Fibroblast of the conjunctiva (primary cell): ENCODE results near the gene GPR68.
"Not testable (repeated sequence)": the region's sequence is repeated elsewhere in the genome, so short reads cannot be mapped to it uniquely, and the experiment has no call there.

Experiments used
- DNase-seq: peaks from one replicate; pipeline ENCODE4 v3.0.0-alpha.2; 2010; ENCODE audit warnings: low read depth

Gene GPR68

GRCh38 chr14:91252871-91253794 is 8.6 kb upstream of the GPR68 start:
- no peak for DNase-seq

- DNase-seq: no peak
Measured at GRCh38 chr14:91250912-91251311, 6.4 kb upstream of the GPR68 start.

GRCh38 chr14:91249841-91250616 is 5.5 kb upstream of the GPR68 start:
- DNase-seq: no peak

DNA sequence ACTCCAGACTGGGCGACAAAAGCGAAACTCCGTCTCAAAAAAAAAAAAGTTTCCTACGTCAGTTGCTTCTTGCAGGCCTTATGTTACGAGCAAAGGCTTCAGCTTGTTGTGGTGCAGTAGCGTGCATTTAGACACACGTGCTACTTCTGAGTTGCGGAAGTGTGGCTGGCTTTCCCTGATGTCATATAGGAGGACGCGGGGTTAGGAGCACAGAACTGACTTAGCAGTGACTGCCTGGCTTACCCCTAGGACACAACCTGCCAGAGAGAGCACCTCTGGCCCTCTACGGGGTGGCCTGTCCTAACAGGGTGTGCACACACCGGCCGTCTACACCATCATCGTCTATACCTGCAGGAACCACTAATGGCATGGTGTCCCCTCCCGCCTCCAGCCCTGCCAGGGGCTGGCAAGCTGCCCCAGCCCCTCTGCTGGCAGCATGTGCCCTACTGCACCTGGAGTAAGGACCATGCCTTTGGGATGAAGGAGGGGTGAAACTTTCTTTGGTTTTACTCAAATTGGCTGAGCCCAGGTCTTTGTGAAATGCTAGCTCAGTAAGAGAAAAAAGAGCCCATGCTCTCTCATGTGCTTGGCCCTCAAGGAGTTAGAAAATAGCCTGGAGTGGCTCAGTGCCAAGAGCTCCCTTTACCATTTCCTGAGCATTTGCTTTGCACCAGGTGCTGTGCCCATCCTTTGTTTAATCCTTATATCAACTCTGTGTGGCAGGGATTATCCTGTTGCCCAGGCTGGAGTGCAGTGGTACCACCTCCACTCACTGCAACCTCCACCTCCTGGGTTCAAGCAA is 1.7 kb upstream of the GPR68 start:
- DNase-seq: no peak

GRCh38 chr14:91245616-91246015 is 1.1 kb upstream of the GPR68 start:
- not testable (repeated sequence) for DNase-seq

DNA sequence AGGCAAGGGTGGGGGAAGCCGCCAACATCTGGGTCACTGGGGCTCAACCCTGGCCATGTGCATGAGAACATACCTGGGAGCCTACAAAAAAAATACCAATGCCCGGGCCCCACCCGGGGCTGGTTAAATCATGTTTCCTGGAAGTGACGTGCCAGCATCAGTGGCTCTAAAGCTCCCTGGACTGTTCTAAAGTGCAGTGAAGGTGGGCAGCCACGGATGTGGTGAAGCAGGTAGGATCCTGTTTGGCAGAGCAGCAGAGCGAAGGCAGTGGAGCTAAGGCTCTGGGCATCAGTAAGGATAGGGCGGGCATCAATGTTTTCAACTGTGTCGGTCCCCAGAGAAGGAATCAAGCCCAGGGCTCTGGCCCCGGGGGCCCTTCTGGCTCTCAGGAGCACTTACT is 525 bp upstream of the GPR68 start:
- DNase-seq: no peak

DNA sequence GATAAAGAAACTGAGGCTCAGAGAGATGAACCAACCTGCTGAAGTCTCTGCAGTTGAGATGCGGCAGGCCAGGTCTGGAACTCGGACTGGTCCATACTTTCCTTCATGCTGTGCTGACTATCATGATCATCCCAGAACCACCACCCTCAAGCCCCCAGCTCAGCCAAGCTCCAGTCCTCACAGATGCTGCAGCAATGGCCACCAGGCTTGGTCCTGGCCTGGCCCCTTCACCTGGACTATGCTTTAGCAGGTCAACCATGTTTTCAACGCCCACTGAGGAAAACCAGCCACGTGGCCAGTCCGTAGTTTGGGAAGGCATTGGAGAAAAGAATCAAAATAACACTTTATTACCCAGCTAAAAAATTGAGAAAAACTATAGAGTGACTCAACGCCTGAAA is 1.4 kb downstream of the GPR68 start:
- DNase-seq: no peak

- no peak for DNase-seq
Measured at GRCh38 chr14:91242635-91243034, 1.9 kb downstream of the GPR68 start.

- DNase-seq: no peak
Measured at GRCh38 chr14:91241863-91242262, 2.6 kb downstream of the GPR68 start.

DNA sequence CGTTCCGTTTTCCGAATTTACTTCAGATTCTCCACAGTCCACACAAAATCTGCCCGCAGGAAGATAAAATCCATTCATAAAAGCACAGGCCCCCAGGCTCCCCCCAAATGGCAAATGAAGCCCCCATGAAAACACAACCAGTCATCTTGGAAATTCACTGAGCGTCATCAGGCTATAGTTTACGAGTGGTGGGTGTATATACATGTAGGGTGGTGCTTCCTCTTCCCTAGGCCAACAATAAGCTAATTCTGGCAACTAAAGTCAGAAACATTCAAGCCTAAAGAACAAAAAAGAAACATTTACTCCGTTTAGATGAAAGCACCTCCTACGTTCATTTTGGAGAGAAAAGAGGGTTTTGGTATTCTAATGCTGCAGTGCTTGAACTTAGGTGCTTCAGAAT is 5.8 kb downstream of the GPR68 start:
- DNase-seq: no peak

GRCh38 chr14:91238085-91238484 is 6.4 kb downstream of the GPR68 start:
- DNase-seq: no peak

DNA sequence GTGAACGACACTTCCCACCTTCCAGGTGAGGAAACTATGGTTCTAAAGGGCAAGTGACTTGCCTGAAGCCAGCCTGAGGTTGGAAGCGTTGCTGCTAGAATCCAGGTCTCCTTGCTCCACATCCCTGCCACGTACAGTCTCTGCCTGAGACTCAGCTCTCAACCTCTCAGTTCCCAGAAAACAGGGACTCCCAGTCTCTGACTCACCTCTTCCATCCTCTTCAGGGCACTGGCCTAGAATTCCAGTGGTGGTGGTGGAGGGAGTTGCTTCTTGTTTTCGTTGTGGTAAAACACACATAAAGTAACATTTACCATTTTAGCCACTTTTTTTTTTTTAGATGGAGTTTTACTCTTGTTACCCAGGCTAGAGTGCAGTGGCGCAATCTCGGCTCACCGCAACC is 7.3 kb downstream of the GPR68 start:
- DNase-seq: no peak

DNA sequence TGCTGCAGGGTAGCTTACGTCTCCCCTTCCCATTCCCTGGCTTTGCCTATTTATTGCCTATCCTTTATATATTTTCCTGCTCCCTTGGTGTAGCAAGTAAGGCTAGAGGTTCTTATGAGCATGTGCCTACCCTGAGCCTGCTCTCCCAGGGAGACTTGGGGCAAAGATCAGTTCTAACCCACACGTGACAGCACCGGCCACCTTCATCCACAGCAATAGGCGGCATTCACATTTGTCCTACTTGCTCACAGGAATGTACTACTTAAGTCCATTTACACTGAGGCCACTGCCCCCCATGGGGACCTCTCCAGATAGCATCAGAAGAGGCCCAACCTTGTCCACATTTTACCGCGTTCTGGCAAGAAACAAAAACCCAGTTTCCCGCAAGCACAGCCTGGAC is 8.7 kb downstream of the GPR68 start:
- DNase-seq: no peak

DNA sequence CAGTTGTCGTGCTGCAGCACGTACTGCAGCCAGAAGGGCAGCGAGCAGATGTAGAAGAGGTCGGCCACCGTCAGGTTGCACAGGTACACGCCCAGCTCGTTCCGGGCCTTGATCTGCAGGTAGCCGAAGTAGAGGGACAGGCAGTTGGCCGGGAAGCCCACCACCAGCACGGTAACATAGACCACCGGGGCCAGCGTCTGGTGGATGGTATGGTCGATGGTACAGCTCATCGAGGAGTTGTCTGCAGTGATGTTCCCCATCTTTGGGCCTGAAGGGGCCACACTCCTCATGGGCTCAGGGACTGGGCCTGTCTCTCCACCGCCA is 9.8 kb downstream of the GPR68 start:
- DNase-seq: no peak

- DNase-seq: no peak
Measured at GRCh38 chr14:91233936-91234790, 10.3 kb downstream of the GPR68 start.

- DNase-seq: no peak
Measured at GRCh38 chr14:91232603-91233002, 11.9 kb downstream of the GPR68 start.

- no peak for DNase-seq
Measured at GRCh38 chr14:91232052-91232451, 12.5 kb downstream of the GPR68 start.

DNA sequence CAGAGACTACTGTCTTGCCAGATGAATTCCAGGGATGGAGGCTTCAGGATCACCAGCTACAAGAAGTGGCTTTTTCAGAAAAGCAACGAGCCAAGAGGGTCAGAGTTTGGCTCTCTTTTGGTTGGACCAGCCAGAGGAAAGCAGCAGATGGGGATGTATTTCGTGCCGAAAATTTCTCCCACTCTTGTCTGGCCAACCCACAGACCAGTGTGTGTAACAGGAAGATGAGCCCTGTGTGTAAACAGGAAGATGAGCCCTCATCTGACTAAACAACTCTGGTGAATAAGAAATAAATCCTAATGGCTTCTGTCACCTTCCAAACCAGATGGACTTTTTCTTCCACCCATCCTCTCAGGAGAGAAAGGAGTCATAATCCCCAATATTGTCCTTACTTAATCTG is 13.1 kb downstream of the GPR68 start:
- DNase-seq: no peak

- no peak for DNase-seq
Measured at GRCh38 chr14:91230397-91231035, 14.0 kb downstream of the GPR68 start.

GRCh38 chr14:91229743-91230200 is 14.7 kb downstream of the GPR68 start:
- DNase-seq: no peak

GRCh38 chr14:91229005-91229382 is 15.5 kb downstream of the GPR68 start:
- no peak for DNase-seq
